Stimulated activated CD8-positive, alpha-beta memory T cell treated with anti-CD3 and anti-CD28 coated beads, Interleukin-7, amount 100 ng/mL, for 4 hours (primary cell): Measurements from ENCODE around the gene NFKB1.
A peak's percentile ranks its signal among the peaks of the same experiment; 100 is the strongest.

Experiments used
- DNase-seq, 2 donors: peaks; one replicate each; pipeline ENCODE4 v3.0.0-alpha.2; 2020; ENCODE audit warnings: low read depth in 2 of 2

NFKB1 gene

GRCh38 chr4:102624505-102624904, 123.3 kb downstream of the NFKB1 start:
- no peak for DNase-seq

GRCh38 chr4:102625232-102625930, 124.2 kb downstream of the NFKB1 start:
- DNase-seq = peak in 1 of 2 donors; percentile 44

GRCh38 chr4:102627831-102628523, 126.8 kb downstream of the NFKB1 start:
- no peak for DNase-seq

- DNase-seq = no peak
Measured at GRCh38 chr4:102629673-102630072, 128.5 kb downstream of the NFKB1 start.

- DNase-seq = no peak
Measured at GRCh38 chr4:102631616-102632015, 130.5 kb downstream of the NFKB1 start.

GRCh38 chr4:102632241-102633065, 131.3 kb downstream of the NFKB1 start:
- DNase-seq = no peak

GRCh38 chr4:102633100-102633499, 131.9 kb downstream of the NFKB1 start:
- DNase-seq = no peak

GRCh38 chr4:102637391-102637790, 136.2 kb downstream of the NFKB1 start:
- DNase-seq = no peak

GRCh38 chr4:102638621-102639020, 137.5 kb downstream of the NFKB1 start:
- no peak for DNase-seq

- DNase-seq = no peak
Measured at GRCh38 chr4:102639598-102639997, 138.4 kb downstream of the NFKB1 start.

- DNase-seq = no peak
Measured at GRCh38 chr4:102640669-102641068, 139.5 kb downstream of the NFKB1 start.

GRCh38 chr4:102641793-102642192, 140.6 kb downstream of the NFKB1 start:
- no peak for DNase-seq

GRCh38 chr4:102642631-102643298, 141.6 kb downstream of the NFKB1 start:
- no peak for DNase-seq

- no peak for DNase-seq
Measured at GRCh38 chr4:102647117-102647516, 146.0 kb downstream of the NFKB1 start.

- DNase-seq = no peak
Measured at GRCh38 chr4:102657206-102657605, 156.0 kb downstream of the NFKB1 start.

GRCh38 chr4:102663073-102663472, 161.9 kb downstream of the NFKB1 start:
- no peak for DNase-seq

- no peak for DNase-seq
Measured at GRCh38 chr4:102665527-102665926, 164.4 kb downstream of the NFKB1 start.
